ENCODE results near the gene SLIT1.

DNA sequence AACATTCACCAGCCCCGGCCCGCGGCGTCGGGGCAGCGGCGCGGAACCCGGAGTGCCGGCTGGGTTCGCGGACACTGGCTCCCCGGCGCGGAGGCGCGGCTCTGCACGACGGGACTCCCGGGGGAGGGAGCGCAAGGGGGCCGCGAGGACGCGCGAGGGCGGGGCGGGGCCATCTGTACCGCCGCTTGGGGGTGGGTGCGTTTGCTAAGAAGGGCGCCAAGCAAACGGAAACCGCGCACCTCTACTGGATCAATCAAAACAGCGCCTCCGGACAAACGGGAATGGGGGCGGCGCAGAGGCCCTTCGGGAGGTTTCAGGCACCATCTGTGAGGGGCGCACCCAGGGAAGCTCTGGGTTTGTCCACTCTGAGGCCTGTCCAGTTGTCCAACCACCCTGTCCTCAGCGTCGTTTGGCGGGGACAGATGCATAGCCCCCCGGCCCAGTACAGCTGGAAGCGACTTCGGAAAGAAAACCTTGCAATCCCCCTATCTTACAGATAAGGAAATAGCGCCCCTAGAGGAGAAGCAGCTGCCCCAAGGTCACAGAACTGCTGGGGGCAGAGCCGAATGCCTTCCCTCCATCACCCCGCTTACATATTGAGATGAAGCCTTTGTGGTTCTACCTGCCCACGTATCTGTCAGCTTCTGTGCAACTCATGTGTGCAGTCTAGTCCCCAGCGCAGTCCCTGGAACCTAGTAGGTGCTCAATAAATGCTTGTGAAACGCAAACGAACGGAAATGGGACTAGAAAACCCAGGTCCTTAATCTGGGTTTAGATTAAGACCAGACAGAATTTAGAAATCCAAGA lies 10.7 kb upstream of the SLIT1 start:
- no peak for TF ChIP-seq POLR2A (IDR thresholded peaks at IDR 0.05; ENCODE audit: low read depth, low read length)
- TF ChIP-seq POLR2AphosphoS5 (IDR thresholded peaks at IDR 0.05; ENCODE audit: low read depth, low read length) = no peak

Measured in GM12892 (cell line).